ENCODE measurements around the gene ELL2. TPM values are rescaled to one million over a fixed set of nuclear protein-coding genes. Genes with fewer than 3 reads are reported as not detected.
A peak's percentile ranks its signal among the peaks of the same experiment; 100 is the strongest.
"Not testable (repeated sequence)": the region's sequence is repeated elsewhere in the genome, so short reads cannot be mapped to it uniquely, and the experiment has no call there.

ELL2 gene
- total RNA-seq, 1 experiment from 2014 or later = 11.2 TPM

DNA sequence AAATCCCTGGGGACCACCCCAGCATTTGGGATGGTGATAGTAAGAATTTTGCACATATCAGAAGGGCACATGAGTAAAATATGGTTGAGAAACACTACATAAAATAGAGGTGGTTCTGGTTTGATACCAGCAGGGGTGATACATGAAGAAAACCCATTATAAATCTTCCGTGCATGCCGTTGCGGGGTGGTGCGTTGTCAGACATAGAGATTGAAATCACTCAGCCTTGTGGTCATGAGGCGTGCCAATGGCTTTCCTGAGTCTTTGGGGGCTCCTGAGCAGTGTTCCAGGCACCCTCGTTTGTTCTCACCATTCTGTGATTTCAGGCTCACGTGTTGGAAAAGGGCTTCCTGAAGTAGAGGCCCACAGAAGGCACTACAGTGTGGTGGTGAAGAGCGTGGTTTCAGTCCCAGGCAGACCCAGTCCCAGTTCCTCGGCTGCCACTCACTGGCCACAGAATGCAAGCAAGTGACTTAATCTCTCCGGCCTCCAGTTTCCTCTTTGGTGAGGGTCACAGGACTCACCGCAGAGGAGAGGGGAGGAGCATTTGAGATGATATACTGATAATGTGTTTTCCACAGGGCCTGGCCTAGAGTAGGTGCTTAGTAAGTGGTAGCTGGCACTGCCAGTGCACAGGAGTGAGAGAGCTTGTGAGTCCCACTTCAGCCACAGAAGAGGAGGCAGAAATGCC is 118.7 kb downstream of the ELL2 start:
- peak; percentile 94 for DNase-seq (ENCODE audit: low read depth, low spot score)
- in situ Hi-C loops (cut with HindIII; ENCODE audit: low pct_unique_long_range_greater_than_20kb, low sequenced_read_pairs) = no loop called here

DNA sequence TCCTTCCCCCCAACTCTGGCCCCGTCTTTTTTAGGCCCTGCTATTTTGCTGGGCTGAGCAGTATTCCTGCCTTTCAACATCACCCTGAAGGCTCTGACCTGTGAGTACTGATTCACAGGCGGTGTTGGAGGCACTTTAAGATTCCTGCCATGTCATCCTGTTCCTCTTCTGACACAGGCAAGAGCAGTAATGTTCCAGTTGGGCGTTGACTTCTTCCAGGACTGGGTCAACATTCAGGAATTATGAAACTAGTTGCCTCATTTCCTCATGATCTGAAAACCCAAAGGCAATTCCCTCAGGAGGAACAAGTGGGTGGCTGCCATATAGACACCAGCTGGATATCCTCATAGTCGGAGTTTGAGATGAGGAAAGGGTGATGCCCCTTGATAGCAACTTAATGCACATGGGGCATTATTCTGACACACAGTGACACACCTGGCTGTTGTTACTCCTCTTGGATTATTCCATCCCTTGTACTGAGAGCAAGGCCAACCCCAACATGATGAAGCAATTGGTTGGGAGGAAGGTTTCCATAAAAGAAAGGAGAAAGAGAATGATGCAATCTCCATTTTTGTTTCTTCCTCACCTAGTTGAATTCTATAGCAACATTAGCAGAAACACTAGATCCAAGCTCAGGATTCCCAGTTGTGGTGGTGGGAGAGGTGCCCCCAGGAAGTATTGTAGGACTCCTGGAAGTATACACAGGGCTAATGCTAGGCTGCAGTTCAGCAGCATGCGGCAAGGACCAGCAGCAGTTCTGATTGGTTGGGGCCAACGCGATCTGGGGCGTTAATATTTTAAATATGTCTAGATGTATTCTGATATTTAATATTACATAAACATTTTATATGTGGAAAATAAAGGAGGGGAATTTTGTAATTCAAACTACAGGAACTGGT is 119.5 kb downstream of the ELL2 start:
- in situ Hi-C loops (cut with HindIII; ENCODE audit: low pct_unique_long_range_greater_than_20kb, low sequenced_read_pairs) = no loop called here
- no peak for DNase-seq (ENCODE audit: low read depth, low spot score)

DNA sequence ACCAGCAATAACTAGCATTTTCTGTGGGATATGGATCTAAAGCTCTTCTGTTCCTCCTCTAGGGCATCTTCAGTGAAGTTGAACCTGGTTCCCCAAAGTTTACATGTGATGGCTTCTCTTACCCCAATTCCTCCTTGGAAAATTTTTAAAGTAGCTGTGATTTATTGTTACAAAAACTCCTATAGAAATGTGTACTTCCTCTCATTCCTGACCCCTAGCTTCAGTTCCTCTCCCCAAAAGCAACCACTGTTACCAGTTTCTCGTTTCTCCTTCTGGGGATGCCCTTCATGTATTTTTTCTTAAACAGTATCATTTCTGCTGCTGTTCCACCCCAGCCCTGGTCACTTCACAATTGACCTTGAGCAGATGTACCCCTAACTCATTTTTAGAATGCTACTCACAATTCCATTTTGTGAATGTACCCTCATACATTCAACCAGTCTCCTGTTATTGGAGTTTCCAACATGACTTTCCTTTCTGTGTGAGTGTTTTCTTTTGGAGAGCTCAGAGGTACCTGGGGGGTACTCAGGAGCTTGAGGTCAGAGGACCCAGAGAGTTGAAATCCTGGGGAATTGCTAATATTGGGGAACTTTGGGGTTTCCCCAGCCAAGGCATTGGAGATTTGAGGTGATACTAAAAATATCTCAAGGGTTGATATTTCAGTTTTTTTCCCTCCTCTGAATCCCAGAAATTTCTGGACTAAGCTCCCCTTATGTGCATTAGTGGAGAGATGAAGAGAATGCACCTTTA is 120.5 kb downstream of the ELL2 start:
- DNase-seq (ENCODE audit: low read depth, low spot score) = no peak
- in situ Hi-C loops (cut with HindIII; ENCODE audit: low pct_unique_long_range_greater_than_20kb, low sequenced_read_pairs) = no loop called here

DNA sequence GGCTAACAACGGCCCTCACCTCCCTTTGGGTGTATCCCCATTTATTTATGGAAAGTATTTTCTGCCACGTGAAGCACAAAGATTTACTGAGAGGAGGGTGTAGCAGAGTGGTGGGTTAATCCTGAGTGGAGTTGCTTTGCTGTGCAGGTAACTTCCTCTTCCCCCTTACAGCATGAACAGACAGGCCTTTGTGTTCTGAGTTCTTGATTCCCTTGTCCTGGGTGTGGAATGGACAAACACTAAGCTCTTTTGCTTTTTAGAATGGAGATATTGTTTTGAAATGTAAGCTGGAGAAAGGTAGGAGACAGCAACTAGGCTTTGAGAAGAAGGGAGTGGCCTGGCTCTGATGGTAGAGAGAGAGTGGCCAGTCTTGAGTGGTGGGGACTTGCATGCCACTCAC is 122.0 kb downstream of the ELL2 start:
- in situ Hi-C loops (cut with HindIII; ENCODE audit: low pct_unique_long_range_greater_than_20kb, low sequenced_read_pairs) = no loop called here
- peak; percentile 53 for DNase-seq (ENCODE audit: low read depth, low spot score)

DNA sequence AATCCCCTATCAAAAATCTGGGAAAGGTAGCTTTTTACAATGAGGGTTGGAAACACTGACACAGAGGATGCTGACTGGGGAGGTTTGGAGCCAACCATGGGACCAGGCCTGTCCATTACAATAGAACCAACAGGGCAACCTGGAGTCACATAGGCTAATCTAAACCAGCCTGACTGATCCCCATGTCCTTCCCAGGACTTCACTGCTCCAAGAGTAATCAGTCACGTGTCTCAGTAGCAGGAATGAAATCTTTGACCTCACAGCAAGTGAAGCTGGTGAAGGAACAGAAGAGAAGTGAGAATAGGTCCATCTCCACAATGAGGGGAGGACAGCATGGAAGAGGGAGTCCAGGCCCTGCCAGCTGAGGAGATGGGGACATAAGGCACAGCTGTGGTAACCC is 123.1 kb downstream of the ELL2 start:
- DNase-seq (ENCODE audit: low read depth, low spot score) = no peak

DNA sequence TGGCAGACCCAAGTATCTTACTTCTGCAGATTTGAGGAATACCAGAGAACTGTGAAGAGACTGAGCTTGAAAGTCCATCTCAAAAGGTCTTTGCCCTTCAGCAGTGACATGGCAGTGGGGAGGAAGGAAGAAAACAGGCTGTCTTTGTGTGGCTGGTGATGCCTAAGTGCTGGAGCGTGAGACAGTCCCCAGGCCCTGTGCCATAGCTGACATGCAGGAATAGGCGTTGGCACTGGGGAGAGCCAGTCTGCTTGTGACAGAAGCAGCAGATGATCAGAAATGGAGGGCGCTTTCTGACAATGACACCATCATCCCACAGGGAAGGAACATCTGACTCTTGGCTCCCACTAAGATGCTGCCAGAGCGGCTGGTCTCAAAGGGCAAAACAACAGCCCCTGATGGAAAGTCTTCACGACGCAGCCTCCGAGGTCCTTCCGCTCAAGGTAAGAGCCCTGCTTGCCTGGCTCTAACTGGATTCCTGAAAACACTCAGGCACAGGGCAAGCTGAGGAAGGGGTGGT is 123.6 kb downstream of the ELL2 start:
- no peak for DNase-seq (ENCODE audit: low read depth, low spot score)
- in situ Hi-C loops (cut with HindIII; ENCODE audit: low pct_unique_long_range_greater_than_20kb, low sequenced_read_pairs) = no loop called here

More for the DNA sequence above, 123.1 kb downstream of the ELL2 start:
- in situ Hi-C loops (cut with HindIII; ENCODE audit: low pct_unique_long_range_greater_than_20kb, low sequenced_read_pairs) = no loop called here

DNA sequence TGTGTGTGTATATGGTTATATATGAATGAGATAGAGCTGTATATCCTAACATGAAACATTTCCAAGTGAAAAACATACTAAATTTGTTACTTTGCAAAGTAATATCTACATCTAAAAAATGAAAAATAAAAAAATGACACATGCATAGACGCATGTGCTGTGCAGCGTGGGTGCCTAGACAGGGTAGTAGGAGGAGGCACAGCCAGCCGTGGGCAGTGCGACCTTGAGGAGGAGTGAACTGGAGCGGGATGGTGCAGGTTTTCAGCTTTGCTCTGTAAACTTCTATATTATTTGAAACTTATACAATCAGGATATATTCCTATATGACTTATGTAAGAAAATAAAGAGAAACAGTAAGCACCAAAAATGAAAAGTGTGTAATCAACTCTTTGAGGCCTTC is 124.2 kb downstream of the ELL2 start:
- no peak for DNase-seq (ENCODE audit: low read depth, low spot score)
- in situ Hi-C loops (cut with HindIII; ENCODE audit: low pct_unique_long_range_greater_than_20kb, low sequenced_read_pairs) = no loop called here

DNA sequence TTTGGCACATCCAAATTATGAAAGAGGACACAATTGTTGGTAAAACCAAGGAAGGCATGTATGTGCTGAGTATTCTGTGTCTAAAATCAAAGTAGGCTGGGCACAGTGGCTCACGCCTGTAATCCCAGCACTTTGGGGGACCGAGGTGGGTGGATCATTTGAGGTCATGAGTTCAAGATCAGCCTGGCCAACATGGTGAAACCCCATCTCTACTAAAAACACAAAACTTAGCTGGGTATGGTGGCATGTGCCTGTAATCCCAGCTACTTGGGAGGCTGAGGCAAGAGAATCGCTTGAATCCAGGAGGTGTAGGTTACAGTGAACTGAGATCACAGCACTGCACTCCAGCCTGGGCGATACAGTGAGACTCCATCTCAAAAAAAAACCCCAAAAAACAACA is 124.7 kb downstream of the ELL2 start:
- DNase-seq (ENCODE audit: low read depth, low spot score); in situ Hi-C loops (cut with HindIII; ENCODE audit: low pct_unique_long_range_greater_than_20kb, low sequenced_read_pairs): not testable (repeated sequence)

DNA sequence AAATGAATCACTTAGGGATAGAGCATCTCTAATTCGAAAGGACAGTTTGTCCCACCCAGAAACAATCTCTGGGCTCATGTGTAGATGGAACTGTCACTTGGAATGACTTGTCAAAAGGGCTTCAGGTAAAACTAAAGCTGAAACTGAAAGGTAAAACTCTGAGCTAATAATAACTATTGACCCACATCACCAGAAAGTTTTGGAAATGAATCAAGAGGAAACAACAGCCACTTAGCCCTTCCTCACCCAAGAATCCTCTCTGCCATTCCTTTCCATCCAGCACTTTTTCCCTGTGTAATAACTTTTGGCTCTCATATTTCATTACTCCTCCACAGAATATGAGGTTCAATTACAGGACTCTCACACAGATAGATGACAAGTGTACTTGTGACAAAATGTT is 125.1 kb downstream of the ELL2 start:
- no peak for DNase-seq (ENCODE audit: low read depth, low spot score)
- in situ Hi-C loops (cut with HindIII; ENCODE audit: low pct_unique_long_range_greater_than_20kb, low sequenced_read_pairs) = no loop called here

DNA sequence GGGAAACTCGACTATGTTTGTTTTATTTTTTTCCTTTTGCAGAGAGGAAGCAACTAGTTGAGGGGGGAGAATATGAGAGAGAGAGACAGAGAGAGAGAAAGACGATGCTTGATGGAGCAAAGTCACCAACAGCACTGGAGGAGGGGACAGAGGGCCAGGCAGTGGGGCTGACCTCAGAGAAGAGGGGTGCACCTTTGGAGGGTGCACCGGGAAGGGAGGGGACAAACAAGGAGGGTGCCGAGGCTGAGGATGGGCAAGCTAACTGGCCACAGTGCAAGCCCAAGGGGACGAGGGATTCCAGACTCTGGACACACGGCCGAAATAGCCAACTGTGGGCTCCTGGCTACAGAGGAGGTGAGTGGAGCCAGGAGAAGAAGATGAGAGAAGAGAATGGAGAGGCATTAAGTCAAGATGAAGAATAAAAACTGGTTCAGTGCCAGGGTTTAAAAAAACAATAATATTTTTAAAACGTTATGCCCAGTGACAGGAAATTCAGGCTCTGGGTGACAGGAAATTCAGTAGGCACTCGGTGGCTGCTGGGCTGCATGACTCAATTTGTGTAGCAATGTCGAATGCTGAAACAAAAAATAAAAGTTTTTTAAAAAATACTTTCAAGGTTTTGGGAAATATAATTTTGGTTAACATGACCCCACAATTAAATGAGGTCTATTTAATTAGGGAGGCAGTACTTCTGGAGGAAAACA is 125.8 kb downstream of the ELL2 start:
- no peak for DNase-seq (ENCODE audit: low read depth, low spot score)
- in situ Hi-C loops (cut with HindIII; ENCODE audit: low pct_unique_long_range_greater_than_20kb, low sequenced_read_pairs) = no loop called here

Other genes starting within 250 kb of the ELL2 start
- 56.7 and 57.0 TPM in 2 replicates for gene RHOBTB3, start 230.5 kb downstream of the ELL2 start, total RNA-seq (2014; rRNA removed; shearing (Covaris generic))
- 8.1 and 10.8 TPM in 2 replicates for gene GLRX, start 139.1 kb downstream of the ELL2 start, total RNA-seq (2014; rRNA removed; shearing (Covaris generic))

Measured in SK-MEL-5 (cell line).